KOPT-K1 (cell line): ENCODE data around the gene MAD2L1.
A peak's percentile ranks its signal among the peaks of the same experiment; 100 is the strongest.
"Not testable (repeated sequence)": the region's sequence is repeated elsewhere in the genome, so short reads cannot be mapped to it uniquely, and the experiment has no call there.

Experiments used
- H3K27ac ChIP-seq: fragments of 200-600 bp; sonication (generic); 2 replicates; pipeline ENCODE4 v1.5.1; 2016; ENCODE audit warnings: antibody characterized with exemption, mild to moderate bottlenecking, low read depth, low read length; ENCODE audit not compliant: poor library complexity, severe bottlenecking
- H3K36me3 ChIP-seq: fragments of 200-600 bp; sonication (generic); 2 replicates; pipeline ENCODE4 v1.5.1; 2017; ENCODE audit warnings: antibody characterized with exemption, mild to moderate bottlenecking, low read length, moderate library complexity; ENCODE audit not compliant: insufficient read depth
- H3K9me3 ChIP-seq: fragments of 200-600 bp; sonication (generic); 2 replicates; pipeline ENCODE4 v1.5.1; 2017; ENCODE audit warnings: antibody characterized with exemption, low read length, mild to moderate bottlenecking; ENCODE audit not compliant: insufficient read depth, poor library complexity, severe bottlenecking

Gene MAD2L1

GRCh38 chr4:120066517-120067340, at the start of gene MAD2L1:
TSS of gene MAD2L1 (minus strand) at chr4:120066848. CDS start at chr4:120066734, 114 bp downstream.
- H3K36me3 ChIP-seq = peaks cover 38% of the 10 kb centered on the region
- H3K9me3 ChIP-seq = no peaks in the 10 kb centered on the region
- peak within 1 kb of the TSS; percentile 95 for H3K27ac ChIP-seq

GRCh38 chr4:120111745-120112144, 45.1 kb upstream of the MAD2L1 start:
- no peaks in the 10 kb centered on the region for H3K36me3 ChIP-seq
- no peak overlapping the region for H3K27ac ChIP-seq
- no peaks in the 10 kb centered on the region for H3K9me3 ChIP-seq

- H3K27ac ChIP-seq = no peak overlapping the region
- no peaks in the 10 kb centered on the region for H3K9me3 ChIP-seq
- H3K36me3 ChIP-seq = no peaks in the 10 kb centered on the region
Measured at GRCh38 chr4:120109406-120109805, 42.8 kb upstream of the MAD2L1 start.

DNA sequence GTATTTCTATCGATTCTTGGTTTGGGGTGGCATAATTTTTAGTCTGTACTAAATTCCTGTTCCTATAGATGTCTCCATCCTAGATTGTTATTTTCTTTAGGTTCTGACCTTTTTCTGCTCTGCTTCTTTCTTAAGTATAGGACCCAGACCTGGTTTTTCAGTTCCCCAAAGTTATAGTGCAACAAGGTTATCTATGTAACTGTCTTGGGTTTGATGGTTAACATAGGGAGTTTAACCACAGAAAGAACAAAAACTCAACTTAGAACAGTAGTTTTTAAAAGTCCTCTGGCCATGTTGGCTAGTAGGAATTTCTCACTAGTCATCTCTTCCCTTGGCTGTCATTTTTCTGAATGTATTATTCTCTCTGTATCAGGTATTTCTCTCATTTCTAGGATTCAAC, 38.8 kb upstream of the MAD2L1 start:
- Histone ChIP-seq H3K36me3 (no peaks in the 10 kb centered on the region), H3K27ac (no peak overlapping the region), H3K9me3 (no peaks in the 10 kb centered on the region)

GRCh38 chr4:120096508-120097297, 30.1 kb upstream of the MAD2L1 start:
- Histone ChIP-seq H3K36me3 (no peaks in the 10 kb centered on the region), H3K27ac (no peak overlapping the region), H3K9me3 (no peaks in the 10 kb centered on the region)

DNA sequence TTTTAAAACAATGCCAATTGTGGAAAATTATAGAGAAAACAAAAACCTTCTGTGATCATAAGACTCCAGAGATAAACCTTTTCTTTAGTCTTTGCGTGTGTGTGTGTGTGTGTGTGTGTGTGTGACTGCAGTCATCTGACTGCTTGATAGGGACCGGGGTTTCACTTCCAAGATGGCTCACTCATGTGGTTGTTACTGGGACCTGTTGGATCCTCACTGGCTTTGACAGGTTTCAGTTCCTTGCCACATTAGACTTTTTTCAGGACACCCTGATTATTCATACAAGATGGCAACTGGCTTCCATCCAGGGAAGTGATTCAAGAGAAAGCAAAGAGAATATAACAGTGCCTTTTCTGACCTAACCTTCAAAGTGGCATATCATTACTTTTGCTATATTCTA, 21.9 kb upstream of the MAD2L1 start:
- Histone ChIP-seq H3K9me3 (peaks cover 11% of the 10 kb centered on the region), H3K36me3 (no peaks in the 10 kb centered on the region)

GRCh38 chr4:120088066-120088465, 21.4 kb upstream of the MAD2L1 start:
- peaks cover 11% of the 10 kb centered on the region for H3K9me3 ChIP-seq
- not testable (repeated sequence) for H3K36me3 ChIP-seq, H3K27ac ChIP-seq

More for the DNA sequence above, 21.9 kb upstream of the MAD2L1 start:
- H3K27ac ChIP-seq = no peak overlapping the region

DNA sequence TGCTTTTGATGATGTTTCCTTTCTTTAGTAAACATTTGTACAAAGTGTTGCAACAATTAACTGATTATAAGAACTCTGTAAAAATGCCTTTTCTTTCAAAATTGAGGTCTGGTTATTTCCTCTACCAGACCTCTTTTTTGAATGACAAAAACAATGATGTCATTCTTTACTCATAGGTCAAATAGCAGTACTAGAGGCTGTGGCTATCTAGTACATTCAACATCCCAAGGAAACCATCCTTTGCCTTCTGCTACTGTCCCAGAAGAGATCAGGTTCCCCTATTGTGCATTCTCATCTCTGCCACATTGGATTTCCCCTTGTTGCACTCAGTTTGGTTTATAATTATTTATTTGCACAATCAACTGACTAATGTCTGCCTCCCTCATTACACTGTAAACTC, 19.1 kb upstream of the MAD2L1 start:
- Histone ChIP-seq H3K36me3 (no peaks in the 10 kb centered on the region), H3K9me3 (peaks cover 11% of the 10 kb centered on the region), H3K27ac (no peak overlapping the region)

GRCh38 chr4:120084327-120084726, 17.7 kb upstream of the MAD2L1 start:
- no peak overlapping the region for H3K27ac ChIP-seq

GRCh38 chr4:120083152-120083551, 16.5 kb upstream of the MAD2L1 start:
- no peak overlapping the region for H3K27ac ChIP-seq
- H3K36me3 ChIP-seq = no peaks in the 10 kb centered on the region
- peaks cover 4% of the 10 kb centered on the region for H3K9me3 ChIP-seq

More at GRCh38 chr4:120084327-120084726, 17.7 kb upstream of the MAD2L1 start:
- Histone ChIP-seq H3K9me3 (peaks cover 11% of the 10 kb centered on the region), H3K36me3 (no peaks in the 10 kb centered on the region)

DNA sequence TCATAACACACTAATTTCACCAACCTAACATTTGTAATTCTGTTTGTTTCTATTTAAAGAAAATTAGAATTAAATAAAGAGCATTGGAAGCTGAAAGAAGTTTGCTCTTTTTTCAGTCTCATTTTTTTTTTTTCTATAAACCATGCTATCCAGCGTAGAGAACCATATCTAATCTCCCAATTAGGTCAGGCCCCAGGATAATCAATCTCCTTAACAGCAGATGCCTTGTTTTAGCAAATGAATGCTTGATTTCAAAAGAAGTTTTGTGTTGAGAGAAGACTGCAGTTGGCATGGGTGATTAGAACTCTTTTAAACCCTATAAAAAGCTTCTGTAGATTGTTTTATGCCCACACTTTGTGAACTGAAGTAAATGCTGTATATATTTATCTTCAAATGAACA, 15.6 kb upstream of the MAD2L1 start:
- no peak overlapping the region for H3K27ac ChIP-seq
- no peaks in the 10 kb centered on the region for H3K36me3 ChIP-seq
- no peaks in the 10 kb centered on the region for H3K9me3 ChIP-seq

DNA sequence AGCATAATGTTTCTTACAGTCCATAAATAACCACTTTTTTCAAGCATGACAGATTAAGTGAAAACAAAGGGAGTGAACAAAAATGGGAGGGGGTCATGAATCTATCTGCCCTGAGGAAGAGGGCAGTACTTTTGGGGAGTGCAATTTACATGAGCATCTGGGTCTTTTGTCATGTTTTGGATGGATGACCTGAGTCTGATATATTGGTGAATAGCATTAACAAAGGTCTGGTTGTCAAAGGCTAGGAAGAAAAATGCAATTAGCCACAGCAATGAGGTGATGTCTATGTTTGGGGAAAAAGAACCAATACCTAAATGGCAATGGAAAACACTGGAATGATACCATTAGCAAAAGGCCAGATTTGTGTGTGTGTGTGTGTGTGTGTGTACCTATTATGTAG, 15.1 kb upstream of the MAD2L1 start:
- no peaks in the 10 kb centered on the region for H3K36me3 ChIP-seq
- no peaks in the 10 kb centered on the region for H3K9me3 ChIP-seq
- no peak overlapping the region for H3K27ac ChIP-seq

DNA sequence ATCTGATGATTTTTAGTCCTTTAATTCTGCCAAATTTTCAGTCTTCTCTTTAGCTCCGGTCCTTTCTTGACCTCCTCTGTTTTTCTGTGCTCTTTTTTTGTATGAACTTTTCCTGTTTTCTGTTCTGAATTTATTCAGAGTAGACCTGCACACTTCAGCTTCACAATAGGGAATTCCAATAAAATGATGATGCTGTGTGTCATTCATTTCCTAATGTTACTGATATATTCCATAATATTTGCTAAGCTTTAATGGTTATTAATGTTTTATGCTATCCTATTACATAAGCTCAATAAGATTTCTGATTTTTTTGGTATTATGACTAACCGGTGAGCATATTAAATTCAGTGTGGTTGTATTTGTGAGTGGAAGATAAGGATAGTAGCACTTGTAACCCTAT, 13.9 kb upstream of the MAD2L1 start:
- no peak overlapping the region for H3K27ac ChIP-seq
- H3K9me3 ChIP-seq = no peaks in the 10 kb centered on the region
- no peaks in the 10 kb centered on the region for H3K36me3 ChIP-seq

GRCh38 chr4:120079839-120080520, 13.3 kb upstream of the MAD2L1 start:
- Histone ChIP-seq H3K9me3 (no peaks in the 10 kb centered on the region), H3K36me3 (no peaks in the 10 kb centered on the region), H3K27ac (no peak overlapping the region)

- Histone ChIP-seq H3K36me3 (no peaks in the 10 kb centered on the region), H3K9me3 (no peaks in the 10 kb centered on the region)
Measured at GRCh38 chr4:120078216-120078615, 11.6 kb upstream of the MAD2L1 start.

More at GRCh38 chr4:120078216-120078615, 11.6 kb upstream of the MAD2L1 start:
- no peak overlapping the region for H3K27ac ChIP-seq
